ENCODE measurements around the gene MYRIP.
"Not testable (repeated sequence)": the region's sequence is repeated elsewhere in the genome, so short reads cannot be mapped to it uniquely, and the experiment has no call there.

Gene MYRIP

DNA sequence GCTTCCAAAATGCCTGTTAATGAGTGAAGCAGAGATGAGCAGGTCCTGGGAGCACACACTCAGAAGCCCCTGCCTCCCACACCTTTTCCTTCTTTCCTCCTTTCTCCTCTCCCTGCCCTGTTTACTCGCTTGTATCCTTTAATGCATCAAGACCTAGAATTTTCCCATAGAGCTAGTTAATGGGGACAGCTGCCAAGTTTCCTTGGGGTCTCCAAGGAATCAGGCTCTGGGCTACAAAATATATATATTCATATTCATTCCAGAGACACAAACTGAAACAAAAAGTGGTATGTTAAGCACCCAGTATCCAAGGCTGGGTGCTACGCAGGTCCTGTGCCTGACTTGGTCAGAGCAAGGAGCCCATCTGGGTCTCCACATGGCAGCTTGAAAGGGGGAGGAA lies 235.6 kb downstream of the MYRIP start:
- no peak for DNase-seq

DNA sequence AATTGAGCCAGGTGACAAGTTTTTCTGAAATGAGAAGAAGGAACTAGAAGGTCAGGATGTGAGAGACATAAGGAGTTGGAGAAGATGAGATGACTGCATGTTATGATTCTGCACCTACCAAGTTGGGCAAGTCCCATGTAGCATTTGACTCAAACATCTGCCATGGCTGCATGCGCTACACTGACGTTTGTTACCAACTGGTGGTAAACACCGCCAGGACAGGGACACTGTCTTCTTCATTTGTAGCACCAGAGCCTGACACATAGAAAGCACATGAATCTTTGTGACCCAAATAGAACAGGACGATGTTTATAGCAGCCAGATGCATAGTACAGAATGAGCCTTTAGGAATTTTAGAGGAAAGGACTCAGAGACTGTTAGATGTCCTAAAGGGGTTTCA lies 236.7 kb downstream of the MYRIP start:
- no peak for DNase-seq

DNA sequence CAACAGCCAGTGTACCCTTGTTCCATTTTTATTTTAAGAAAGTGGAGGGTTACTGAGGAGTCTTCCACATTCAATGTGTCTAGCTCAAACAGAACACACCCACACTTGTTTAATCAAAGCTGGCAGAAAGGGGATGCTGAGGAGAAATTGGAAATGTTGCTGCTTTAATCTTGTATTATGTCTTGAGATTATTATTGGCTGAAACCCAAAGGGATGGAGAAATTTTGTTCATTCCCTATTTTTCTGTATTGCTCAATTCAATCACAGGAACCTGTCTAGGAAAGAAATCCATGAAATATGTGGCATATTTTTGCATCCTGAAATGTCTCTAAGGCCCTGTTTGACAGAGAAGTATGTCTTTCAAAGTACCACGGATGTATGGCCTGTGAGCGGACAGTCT lies 238.0 kb downstream of the MYRIP start:
- no peak for DNase-seq

DNA sequence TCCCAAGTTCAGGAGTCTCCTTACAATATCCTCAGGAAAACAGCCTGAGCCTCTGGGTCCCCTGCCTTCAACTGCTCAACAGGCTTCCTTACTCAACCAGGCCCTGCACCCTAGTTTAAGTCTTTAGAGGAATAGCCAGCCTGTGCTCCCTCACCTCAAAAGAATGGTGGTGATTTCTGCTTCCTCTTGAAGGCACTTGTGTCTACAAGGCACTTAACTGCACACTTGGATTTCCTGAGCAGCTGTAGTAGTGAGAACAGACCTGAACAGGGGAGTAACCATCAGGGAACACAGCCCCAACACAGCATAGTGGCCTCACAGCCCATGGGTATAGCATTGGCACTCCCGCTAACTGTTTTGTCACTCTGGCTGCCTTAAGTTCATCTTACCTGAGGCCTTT lies 244.3 kb downstream of the MYRIP start:
- DNase-seq = no peak

DNA sequence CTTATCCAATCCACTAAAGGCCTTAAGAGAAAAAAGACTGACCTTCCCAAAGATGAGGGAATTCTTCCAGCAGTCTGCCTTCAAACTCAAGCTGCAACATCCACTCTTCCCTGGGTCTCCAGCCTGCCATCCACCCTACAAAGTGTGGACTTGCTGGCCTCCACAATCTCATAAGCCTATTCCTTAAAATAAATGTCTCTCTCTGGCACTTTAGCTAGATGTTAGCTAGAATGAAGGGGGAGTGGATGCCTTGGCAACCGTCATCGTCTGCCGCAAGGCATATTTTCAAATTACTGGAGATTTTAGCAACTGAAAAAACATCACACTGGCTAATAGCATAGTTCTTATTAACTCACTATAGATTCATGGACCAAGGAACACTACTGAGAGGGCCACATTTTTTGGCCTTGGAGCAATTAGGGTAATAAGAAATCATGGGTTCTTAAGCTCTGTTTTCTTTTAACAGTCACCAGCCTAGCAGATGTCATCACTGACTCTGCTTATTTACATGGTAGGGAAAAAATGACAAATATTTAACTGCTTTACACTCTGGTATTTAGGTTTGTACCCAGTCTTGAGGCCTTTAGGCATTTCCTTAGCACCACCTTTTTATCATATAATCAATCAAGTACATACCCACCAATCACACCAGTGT lies 245.3 kb downstream of the MYRIP start:
- DNase-seq = no peak

DNA sequence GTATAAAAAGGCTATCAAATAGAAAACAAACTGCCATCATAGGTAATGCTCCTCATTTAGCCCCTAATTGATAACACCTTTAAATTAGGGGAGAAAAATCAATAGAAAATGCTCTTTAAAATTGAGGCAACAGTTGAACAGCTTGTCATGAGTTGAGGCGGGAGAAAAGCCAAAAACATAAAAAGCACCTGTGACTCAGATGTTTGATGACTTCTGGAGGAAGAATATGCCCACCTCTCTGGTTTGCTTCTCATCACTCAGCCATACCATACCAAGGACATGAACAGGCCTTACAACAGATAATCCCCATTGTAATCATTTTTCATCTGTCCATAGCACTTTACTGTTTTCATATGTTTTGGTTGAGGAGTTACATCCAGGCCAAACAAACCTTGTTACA lies 246.0 kb downstream of the MYRIP start:
- no peak for DNase-seq

DNA sequence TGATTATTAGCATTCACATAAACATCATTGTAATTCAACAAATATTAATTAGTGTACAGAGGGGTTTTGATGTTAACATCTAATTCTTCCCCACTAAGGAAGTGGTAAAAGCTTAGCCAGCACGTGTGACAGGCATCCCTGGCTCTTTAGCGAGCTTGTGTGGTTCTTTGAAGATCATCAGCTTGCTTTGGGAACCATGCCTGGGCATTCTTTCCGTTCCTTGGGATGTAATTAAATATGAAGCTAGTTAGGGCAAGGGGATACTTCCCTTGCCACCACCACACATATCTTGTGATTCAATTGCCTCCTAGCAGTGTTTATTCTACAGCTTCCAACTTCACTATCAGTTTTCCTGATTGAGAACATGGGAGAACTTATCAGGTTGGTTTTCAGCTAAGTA lies 246.5 kb downstream of the MYRIP start:
- DNase-seq = no peak

DNA sequence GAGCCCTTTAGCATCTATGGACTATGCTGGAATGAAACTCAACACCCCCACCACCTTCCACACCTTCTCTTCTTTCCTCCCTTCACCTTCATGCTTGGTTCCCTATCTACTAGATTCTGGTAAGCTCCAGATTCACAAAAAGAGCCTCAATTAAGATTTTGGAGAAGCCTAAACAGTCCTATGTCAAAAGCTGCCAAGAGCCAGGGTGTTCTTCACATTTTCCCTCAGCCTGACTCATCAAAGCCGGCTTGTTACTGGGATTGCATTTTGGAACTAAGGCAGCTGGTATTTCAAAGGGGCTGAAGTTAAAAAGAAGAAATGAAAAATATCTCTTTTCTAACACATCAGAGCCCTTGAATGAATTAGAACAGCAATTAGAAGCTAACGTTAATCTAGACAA lies 247.7 kb downstream of the MYRIP start:
- DNase-seq = no peak

DNA sequence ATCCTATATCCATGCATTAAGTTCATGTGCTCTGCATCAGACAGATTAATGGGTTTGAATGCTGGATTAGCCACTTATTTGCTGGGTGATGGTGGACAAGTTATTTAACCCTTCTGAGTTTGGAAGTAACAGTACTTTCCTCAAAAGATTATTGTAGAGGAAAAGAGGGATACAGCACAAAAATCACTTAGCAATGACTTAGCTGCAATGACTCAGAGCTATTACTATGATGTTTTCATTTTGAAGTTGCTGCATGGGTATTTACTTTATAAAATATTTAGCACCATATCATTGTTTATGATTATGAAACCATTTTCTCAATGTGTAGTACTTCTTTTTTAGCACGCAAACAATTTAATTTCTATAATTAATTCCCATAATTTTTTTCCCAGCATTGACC lies 248.4 kb downstream of the MYRIP start:
- no peak for DNase-seq

DNA sequence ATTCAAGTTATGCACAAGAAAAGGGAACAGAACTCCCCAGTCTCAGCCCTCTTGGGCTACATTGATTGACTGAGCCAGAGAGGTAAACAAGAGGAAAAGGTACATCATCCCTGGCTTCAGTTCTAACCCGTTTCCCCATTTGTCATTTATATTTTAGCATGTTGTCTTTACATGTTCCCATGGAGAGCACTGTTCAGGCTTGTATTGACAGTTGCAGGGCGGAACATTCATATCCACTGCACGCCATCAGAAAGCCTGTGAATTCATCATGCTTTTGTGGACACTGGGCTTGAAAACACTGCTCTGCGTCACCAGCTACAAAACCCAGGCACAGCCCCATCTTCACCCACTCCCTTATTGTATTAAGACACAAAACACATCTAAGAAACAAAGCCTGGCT lies 259.2 kb downstream of the MYRIP start:
- DNase-seq = no peak

DNA sequence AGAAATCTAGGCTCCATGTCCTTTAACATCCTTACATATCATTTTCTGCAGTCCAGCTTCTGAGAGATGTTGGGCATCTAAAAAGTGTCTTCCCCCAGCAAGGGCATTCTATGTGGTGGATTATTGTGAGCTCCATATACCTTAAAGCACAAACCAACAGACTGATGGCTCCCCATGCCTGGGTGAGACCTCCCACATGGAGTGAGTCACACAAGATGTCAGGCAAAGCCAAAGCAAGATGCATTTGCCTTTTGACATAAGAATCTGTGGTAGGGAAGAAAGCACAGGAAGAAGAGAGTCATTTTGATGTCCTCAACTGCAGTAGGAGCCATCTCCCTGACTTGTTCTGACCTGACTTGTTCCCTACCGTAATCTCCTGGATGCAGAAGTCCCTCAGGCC lies 261.4 kb downstream of the MYRIP start:
- DNase-seq = no peak

DNA sequence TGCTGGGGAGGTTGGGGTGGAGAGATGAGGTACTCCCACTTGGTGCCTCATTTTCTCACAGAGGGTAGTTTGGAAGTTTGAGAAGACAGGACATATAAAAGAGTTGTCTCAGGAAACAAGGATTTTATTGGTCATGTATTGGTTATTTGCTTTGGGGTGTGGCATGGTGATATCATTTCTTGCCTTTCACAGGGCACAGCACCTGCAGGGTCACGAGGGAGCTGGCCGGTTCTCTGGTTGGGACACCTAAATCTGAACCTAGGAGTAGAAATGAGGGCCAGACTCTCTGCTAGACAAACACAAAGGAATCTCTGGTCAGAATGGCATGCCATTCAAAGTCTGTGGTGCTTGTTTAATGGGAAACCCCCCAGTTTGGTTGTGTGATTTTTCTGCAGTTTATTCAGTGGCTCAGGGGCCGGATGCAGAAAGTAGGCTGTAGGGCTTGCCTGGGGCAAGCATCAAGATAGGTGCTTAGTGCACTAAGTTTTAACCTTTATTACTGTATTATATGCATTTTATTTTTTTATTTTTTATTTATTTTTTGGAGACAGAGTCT lies 262.4 kb downstream of the MYRIP start:
- no peak for DNase-seq

DNA sequence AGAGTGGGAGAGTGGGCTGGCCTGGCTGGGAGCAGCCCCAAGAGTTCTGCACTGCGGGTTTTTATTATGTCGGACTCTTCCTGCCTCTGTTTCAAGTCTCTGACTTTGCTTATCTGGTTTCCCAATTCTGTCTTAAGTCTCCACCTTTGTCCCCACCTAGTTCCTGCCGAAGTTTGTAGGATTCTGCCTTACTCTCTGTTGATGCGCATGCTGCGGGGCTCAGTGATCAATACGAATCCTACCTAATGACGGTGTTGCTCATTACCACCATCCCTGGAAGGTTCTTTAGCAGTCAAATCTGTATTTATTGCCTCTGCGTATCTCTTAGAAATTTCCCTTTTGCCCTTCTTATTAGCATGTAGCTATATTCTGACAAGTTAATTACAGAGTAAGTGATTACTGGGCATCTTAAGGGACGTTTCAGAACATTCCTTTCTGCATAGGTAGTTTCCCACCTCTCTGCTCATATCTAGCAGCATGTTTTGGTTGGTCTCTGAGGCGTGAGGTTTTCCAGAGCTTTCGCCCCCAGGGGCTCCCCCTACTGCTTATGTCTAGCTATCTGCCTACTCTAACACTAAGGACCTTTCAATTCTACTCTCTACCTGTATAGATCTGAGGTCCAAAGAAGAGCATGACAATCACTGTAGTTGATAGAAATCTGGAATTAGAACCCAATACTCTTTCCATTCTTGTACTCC lies 264.1 kb downstream of the MYRIP start:
- no peak for DNase-seq

DNA sequence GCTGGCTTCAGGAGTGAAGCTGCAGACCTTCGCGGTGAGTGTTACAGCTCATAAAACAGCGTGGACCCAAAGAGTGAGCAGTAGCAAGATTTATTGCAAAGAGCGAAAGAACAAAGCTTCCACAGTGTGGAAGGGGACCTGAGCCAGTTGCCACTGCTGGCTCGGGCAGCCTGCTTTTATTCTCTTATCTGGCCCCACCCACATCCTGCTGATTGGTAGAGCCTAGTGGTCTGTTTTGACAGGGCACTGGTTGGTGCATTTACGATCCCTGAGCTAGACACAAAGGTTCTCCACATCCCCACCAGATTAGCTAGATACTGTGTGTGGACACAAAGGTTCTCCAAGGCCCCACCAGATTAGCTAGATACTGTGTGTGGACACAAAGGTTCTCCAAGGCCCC lies 267.7 kb downstream of the MYRIP start:
- not testable (repeated sequence) for DNase-seq

DNA sequence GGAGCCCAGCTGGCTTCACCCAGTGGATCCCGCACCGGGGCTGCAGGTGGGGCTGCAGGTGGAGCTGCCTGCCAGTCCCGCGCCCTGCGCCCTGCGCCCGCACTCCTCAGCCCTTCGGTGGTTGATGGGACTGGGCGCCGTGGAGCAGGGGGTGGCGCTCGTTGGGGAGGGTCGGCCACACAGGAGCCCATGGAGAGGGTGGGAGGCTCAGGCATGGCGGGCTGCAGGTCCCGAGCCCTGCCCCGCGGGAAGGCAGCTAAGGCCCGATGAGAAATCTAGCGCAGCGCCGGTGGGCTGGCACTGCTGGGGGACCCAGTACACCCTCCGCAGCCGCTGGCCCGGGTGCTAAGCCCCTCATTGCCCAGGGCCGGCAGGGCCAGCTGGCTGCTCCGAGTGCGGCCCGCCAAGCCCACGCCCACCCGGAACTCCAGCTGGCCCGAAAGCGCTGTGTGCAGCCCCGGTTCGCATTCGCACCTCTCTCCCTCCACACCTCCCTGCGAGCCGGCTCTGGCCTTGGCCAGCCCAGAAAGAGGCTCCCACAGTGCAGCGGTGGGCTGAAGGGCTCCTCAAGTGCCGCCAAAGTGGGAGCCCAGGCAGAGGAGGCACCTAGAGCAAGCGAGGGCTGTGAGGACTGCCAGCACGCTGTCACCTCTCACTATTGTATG lies 268.6 kb downstream of the MYRIP start:
- DNase-seq = not testable (repeated sequence)

DNA sequence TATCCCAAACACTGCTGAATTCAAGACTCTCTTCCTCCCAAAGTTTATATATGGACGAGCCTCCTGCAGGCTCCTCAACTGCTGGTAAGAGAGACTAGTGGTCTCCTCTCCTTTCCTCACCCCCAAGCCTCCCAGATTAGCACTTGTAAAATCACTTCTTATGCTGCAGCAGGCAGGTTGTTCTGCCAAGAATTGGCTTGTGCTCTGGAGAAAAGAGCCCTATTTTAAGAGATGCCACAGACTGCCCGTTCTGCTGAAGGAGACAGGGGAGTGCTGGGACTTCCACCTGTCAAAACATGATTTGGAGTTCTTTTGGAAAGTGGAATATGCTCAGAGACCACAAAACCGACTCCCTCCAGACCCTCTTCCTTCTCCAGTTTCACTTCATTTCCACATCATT lies 269.2 kb downstream of the MYRIP start:
- DNase-seq = no peak

DNA sequence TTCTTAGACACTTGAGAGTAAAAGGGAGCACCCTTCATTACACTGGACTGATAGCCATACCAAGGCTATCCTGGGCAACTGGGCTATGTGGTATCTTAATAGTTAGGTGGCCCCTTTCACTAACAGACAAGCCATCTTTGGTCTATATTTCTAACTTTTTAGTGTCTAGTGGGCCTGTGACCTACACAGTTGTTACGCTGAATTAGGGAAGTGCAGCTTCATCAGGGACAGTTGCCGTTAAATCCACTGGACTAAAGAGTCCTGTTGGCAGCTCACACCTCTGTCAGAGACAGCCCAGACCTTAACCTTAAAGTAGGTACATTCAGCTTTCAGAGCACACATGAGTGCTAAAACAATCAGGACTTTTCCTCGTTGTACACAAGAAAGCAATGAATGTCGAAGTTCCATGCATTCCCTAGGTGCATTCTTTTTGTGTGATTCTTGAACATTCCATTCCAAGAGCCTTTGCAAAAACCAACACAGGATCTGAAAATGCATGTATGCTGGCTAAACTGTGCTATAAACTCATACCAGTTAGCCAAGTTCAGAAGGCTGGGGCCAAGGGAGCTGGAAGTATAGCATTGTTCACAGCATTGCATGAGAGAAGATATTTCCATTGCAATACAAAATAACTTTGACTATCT lies 269.9 kb downstream of the MYRIP start:
- no peak for DNase-seq

DNA sequence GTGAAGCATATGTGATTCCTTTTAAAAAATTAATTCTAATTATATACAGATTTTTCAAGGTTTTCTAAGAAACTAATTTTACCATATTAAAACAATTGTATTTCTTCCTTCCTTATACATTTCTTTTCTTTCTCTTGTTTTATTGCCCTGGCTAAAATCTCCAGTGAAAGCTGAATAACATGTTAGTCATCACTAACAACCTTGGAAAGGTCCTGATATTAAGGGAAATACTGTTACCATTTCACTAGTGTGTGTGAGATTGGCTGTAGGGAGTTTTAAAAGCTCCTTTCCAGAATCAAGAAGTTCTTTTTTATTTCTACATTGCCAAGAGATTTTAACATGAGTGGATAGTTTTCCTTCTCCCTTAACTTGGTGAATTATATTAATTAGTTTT lies 270.4 kb downstream of the MYRIP start:
- DNase-seq = no peak

DNA sequence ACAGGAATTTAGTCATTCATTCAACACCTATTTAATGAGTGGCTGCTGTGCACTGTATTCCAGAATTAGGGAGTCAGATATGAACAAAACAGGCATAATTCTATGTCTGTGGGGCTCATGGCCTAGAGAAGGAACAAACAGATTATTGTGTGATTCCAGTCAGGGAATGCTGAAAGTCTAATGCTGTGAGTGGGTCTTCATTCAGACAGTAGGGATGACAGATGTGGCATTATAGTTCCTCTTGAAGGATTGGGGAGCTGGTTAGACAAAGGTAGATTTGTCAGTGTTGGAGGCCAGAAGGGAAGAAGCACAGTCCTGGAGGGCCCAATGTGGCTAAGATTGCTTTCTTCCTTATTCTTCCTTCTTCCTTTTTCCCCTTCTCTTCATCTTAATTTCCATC lies 273.7 kb downstream of the MYRIP start:
- no peak for DNase-seq

DNA sequence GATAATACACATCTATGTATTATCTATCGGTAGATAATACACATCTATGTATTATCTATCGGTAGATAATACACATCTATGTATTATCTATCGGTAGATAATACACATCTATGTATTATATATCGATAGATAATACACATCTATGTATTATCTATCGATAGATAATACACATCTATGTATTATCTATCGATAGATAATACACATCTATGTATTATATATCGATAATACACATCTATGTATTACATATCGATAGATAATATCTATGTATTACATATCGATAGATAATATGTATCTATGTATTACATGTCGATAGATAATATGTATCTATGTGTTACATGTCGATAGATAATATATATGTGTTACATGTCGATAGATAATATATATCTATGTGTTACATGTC lies 275.0 kb downstream of the MYRIP start:
- not testable (repeated sequence) for DNase-seq

DNA sequence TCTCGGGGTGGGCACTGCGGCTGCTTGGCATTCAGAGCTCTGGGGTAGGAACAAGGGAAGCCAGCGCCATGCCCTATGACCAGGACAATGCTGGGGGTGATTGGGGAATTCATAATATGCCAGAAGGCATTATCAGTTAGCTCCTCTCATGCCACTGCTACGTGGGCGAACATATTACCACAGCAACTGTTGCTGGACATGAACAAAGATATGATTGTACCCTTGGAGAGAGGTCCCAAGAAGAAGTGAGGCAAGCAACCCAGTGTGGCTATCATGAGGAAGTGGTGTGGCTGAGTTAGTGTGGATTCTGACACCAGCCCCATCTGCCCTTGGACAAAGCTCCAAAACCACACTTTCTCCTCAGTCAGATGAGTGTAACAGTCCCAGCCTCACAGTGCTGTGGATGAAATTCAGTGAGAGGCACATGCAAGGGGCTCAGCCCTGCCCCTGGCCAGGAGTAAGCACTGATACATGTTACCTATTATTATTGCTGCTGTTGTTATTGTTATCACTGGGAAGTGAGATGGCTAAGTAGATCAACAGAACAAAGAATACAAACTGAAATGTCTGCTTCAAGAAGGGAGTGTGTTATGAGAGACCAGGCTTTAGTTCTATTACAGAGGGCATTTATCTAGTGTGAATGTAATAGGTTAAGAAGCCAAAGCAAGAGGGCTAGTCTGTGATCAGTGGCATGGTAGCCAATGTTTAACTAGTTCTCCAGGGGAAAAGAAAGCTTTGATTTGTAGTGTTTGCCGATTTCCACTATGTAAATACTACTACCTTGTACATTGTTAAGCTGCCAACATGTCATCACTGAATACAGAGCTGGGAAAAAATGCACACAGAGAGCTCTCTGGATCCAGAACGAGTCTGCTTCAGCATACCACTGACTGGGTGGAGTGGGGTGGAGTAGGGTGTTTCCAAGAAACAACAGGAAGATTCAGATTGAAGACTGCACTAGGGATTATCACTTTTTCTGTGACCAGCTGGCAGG lies 277.8 kb downstream of the MYRIP start:
- no peak for DNase-seq

DNA sequence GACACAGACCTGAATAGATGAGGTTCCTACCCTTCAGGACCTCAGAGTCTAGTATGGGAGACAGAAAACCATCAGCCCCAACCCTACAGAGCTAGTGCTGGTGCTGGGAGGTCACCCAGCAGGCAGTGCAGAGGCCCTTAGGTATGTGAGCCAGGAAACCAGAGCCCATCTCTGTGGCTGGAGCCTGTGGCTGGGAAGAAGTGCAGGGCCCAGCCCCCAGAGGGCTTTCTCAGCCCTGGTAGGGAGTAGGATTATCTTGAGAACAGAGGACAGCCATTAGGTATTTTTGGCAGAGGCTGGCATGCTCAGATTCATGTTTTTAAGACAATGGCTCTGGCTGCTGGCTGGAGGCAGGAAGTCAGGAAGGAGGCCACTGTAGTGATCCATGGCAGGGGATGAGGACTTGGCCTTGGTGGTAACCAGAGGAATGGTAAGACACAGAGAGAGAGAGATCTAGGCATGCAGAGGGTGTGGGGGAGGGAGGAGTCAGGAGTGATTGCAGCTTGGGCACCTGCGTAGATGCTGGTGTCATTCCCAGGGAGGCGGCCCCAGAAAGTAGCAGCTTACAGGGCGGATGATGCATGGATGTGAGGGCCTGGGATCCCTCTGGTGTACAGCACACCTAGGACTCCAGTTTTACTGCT lies 279.2 kb downstream of the MYRIP start:
- no peak for DNase-seq

Measured in stimulated activated CD4-positive, alpha-beta T cell treated with anti-CD3 and anti-CD28 coated beads, Interleukin-15, amount 100 ng/mL, for 24 hours (primary cell).